ENCODE results near the gene DYNLT1.
A peak's percentile ranks its signal among the peaks of the same experiment; 100 is the strongest.
"Not testable (repeated sequence)": the region's sequence is repeated elsewhere in the genome, so short reads cannot be mapped to it uniquely, and the experiment has no call there.

Gene DYNLT1

DNA sequence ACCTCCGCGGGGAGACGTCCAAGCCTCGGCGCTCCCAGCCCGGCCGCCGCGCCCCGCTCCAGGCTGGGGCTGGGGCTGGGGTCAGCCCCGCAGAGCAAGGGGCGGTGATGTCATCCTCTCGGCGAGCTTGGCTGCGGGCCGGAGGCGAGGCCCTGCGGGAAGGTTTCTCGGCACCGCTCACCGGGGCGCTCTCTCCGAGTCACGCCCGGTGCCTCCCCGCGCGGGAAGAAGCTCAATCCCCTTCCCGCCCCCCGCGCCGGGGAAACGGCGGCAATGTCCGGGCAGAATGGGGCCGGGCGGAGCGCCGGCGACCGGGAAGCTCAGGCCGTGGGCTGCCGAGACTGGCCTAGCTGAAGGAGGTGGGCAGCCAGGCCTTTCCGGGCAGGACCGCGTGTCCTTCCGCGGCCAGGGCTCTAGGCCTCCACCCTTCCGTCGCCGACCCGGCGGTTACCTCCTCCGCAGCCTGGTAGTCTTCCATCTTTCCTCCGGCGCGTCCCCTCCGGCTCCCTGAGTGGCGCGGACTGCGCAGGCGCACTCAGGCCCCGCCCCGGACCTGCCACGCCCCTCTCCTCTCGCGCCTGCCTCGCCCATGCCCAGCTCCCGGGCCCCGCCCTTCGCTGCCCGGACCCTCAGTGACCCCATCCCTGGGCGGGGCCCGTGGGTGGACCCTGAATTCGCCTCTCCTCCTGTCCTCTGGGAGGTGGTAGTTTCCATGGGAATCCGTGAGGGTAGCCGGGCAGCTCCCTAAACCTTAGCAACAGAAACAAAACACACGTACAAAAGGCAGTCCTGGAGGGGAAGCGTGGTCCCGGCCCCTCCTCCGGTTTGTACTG lies at the start of gene DYNLT1:
Gene DYNLT1, minus strand, starts transcription at position 513 of the 833 bp plus-strand sequence. Its CDS starts 35 bp downstream, at position 478.
- DNase-seq (ENCODE audit: low read depth in 2 of 2, low spot score in 1 of 2): peak; percentile 72 to 83

DNA sequence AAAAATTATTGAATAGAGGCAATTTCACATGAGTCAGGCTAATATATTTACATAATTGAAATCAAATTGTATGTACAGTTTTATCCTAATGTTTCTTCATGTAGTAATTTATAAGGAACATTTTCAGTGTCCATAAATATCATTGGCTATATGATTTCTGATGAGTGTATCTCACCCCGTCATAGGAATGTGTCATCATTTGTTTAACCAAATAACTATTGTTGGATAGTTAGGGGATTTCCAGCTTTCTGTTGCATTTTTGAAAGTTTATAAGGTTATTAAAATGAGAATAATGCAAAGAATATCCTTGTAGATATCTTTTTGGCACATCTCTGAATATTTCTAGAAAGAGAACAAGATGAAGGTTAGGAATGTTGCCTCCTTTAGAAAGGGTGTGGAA lies 44.3 kb upstream of the DYNLT1 start:
- DNase-seq (ENCODE audit: low read depth in 2 of 2, low spot score in 1 of 2): no peak

DNA sequence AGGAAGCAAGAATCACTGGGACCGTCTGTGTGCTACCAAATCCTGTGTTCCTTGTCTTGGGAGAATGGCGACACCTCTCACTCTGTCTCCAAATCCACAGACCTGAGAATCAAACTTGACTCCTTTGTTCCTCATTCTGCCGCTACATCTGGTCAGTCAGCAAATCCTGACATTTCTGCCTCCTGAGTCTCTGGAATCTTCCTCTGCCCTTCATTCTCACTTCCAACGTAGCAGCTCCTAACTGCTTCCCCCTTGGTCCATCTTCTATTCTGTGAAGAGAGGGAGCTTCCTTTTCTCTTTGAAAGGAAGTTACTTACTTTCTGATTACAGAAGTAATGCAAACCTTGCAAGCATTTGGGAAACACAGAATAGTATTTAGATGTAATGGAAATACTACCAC lies 43.0 kb upstream of the DYNLT1 start:
- DNase-seq (ENCODE audit: low read depth in 2 of 2, low spot score in 1 of 2): no peak

GRCh38 chr6:158686791-158687381 lies 42.3 kb upstream of the DYNLT1 start:
- no peak for DNase-seq (ENCODE audit: low read depth in 2 of 2, low spot score in 1 of 2)

- no peak for DNase-seq (ENCODE audit: low read depth in 2 of 2, low spot score in 1 of 2)
Observed at GRCh38 chr6:158686311-158686710, 41.8 kb upstream of the DYNLT1 start.

DNA sequence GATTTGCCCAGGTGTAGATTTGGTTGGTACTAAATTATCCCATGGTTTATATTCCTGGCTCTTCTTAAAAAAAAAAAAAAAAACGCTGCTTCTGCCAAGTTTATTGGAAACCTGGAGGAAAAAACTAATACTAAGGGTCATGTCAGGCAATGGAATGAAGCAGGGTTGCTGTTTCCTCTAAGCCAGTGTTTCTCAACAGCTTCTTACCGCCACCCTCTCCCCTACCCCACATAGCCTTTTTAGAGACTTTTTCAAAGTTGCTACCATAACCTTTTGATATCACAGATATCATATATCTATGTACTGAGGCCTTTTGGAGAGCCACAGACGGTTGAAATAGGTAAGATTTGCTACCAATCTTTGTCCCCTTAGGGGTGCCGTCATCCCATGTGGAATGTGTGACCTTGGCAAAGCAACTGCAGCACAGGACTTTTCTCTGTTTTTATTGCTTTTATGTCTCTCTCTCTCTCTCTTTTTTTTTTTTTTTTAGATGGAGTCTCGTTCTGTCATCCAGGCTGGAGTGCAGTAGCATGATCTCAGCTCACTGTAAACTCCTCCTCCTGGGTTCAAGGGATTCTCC lies 40.3 kb upstream of the DYNLT1 start:
- DNase-seq (ENCODE audit: low read depth in 2 of 2, low spot score in 1 of 2): no peak

DNA sequence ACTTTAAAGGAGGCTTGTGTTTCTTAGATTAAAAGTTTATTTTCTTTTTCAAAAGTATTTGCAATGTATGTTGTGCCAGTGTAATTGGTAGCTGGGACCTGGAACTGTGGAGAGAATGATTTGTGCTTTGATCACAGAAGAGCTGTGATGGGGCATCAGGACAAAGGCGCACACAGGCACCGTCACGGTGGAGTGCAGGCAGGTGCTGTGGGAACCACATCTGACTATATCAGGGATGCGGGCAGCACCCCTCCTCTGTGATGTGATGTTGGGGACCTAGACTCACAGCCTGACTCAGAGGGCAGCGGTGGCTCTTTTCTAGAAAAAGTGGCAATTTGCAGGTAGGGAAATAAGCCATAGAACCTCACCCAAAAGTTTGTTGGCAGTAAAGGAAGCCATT lies 39.8 kb upstream of the DYNLT1 start:
- DNase-seq (ENCODE audit: low read depth in 2 of 2, low spot score in 1 of 2): no peak

DNA sequence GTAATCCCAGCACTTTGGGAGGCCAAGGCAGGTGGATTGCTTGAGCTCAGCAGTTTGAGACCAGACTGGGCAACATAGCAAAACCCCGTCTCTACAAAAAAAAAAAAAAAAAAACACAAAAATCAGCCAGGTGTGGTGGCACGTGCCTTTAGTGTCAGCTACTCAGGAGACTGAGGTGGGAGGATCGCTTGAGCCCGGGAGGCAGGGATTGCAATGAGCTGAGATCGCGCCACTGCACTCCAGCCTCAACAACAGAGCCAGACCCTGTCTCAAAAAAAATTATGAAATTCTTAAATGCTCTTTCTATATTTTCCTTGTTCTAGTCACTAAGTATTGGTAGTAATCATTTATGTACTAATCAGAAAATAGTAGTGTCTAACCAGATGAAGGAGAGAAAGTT lies 35.9 kb upstream of the DYNLT1 start:
- no peak for DNase-seq (ENCODE audit: low read depth in 2 of 2, low spot score in 1 of 2)

GRCh38 chr6:158680015-158680414 lies 35.5 kb upstream of the DYNLT1 start:
- DNase-seq (ENCODE audit: low read depth in 2 of 2, low spot score in 1 of 2): no peak

- DNase-seq (ENCODE audit: low read depth in 2 of 2, low spot score in 1 of 2): no peak
Observed at GRCh38 chr6:158677906-158678578, 33.5 kb upstream of the DYNLT1 start.

DNA sequence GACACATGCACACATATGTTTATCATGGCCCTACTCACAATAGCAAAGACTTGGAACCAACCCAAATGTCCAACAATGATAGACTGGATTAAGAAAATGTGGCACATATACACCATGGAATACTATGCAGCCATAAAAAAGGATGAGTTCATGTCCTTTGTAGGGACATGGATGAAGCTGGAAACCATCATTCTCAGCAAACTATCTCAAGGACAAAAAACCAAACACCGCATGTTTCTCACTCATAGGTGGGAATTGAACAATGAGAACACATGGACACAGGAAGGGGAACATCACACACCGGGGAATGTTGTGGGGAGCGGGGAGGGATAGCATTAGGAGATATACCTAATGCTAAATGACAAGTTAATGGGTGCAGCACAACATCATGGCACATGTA lies 32.6 kb upstream of the DYNLT1 start:
- DNase-seq (ENCODE audit: low read depth in 2 of 2, low spot score in 1 of 2): not testable (repeated sequence)

GRCh38 chr6:158674342-158675131 lies 30.0 kb upstream of the DYNLT1 start:
- DNase-seq (ENCODE audit: low read depth in 2 of 2, low spot score in 1 of 2): no peak

GRCh38 chr6:158672726-158673125 lies 28.2 kb upstream of the DYNLT1 start:
- no peak for DNase-seq (ENCODE audit: low read depth in 2 of 2, low spot score in 1 of 2)

DNA sequence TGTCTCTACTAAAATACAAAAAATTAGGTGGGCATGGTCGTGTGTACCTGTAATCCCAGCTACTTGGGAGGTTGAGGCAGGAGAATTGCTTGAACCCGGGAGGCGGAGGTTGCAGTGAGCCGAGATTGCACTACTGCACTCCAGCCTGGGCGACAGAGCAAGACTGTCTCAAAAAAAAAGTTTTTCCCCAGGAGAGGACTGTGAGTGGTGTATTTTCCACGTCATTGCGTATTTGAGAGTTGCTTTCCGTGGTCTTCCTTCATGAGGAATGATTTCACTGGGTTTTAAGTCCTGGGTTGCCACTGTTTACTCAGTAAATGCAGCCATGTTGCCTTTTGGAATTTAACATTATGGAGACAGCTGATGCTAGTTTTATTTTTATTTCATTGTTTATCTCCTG lies 27.6 kb upstream of the DYNLT1 start:
- not testable (repeated sequence) for DNase-seq (ENCODE audit: low read depth in 2 of 2, low spot score in 1 of 2)

GRCh38 chr6:158669145-158670035 lies 24.8 kb upstream of the DYNLT1 start:
- DNase-seq (ENCODE audit: low read depth in 2 of 2, low spot score in 1 of 2): no peak

GRCh38 chr6:158668707-158669103 lies 24.2 kb upstream of the DYNLT1 start:
- no peak for DNase-seq (ENCODE audit: low read depth in 2 of 2, low spot score in 1 of 2)

DNA sequence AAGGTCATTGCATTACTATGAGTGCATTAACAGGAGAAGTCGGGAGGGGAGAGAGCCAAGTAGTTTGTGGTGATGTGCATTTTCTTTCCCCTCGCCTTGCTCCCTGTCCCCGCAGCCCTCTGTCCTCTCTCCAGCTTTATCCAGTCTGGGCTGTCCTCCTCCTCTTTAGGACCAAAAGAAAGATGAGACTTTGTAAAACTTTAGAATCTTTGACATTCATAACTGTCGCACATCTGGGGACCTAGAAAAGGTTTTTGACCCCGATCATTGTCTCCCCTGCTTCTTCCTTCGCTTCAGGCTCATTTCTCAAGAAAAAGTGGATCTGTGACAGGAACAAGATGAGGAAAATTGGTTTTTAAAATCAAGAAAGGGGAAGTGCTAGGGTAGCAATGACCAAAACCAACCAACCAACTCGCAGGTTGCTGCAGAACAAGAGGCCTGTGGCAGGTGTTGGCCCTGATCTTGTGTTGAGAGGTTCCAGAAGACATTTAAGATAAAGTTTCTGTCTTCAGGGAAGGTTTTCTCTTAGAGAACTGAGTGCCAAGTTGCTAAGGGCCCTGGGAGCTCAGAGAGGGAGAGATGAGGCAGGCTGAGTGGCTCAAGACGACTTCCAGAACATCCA lies 22.9 kb upstream of the DYNLT1 start:
- no peak for DNase-seq (ENCODE audit: low read depth in 2 of 2, low spot score in 1 of 2)

DNA sequence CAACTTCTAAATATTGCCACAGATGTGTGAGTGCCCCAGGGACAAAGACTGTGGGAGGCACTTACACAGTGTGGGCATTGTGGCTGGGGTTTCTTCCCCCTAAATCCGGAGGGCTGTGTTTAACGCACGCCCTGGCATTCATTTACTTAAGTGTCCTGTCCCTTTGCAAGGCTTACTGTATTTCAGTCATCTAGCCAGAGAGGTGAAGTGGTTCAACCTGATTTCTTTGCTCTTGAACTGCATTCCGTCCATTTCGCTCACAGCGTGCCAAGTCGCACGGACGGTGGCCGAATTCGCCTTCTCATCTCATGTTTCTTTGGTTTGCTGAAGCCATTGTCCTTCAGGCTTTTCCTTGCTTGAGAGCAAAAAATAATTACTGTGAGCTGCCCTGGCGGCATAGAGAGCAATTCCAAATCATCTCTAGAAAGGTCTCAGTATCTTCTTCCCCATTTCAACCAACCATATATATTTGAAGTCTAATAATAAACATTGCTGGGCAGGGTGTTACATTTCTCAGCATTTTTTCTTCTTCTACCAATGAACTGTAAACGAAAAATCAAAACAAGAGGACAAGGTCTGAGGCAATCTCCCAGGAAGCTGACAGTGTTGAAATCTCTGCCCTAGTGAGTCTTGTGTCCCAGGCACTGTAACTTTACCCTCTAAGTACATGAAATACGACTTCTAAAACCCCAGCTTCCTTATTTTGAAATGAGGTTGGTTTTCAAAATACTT lies 22.3 kb upstream of the DYNLT1 start:
- no peak for DNase-seq (ENCODE audit: low read depth in 2 of 2, low spot score in 1 of 2)

DNA sequence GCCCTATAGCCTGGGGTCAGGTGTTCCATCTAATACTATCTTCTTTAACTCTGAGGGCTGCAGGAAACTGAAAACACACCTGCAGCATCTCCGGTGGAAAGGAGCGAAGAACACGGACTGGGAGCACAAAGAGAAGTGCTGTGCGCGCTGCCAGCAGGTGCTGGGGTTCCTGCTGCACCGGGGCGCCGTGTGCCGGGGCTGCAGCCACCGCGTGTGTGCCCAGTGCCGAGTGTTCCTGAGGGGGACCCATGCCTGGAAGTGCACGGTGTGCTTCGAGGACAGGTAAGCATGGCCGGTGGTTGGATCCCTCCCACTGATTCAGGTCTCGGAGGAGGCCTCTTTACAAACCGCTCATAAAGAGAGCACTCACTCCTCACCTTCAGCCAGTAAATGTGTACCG lies 20.8 kb upstream of the DYNLT1 start:
- DNase-seq (ENCODE audit: low read depth in 2 of 2, low spot score in 1 of 2): no peak
